Mucosa of descending colon (tissue), 3 donors: ENCODE results near the gene CTNNB1. TPM values are rescaled to one million over a fixed set of nuclear protein-coding genes. Genes with fewer than 3 reads are reported as not detected.

Experiments
- ATAC-seq: fragments of 200-7000 bp; cut with Tn5 transposase; one replicate; pipeline ENCODE4 v1.9.1; 2020; ENCODE audit warnings: mild to moderate bottlenecking, moderate library complexity
- DNase-seq, 3 donors: peaks; one replicate each; pipeline ENCODE4 v3.0.0-alpha.2; 2020
- H3K36me3 ChIP-seq: fragments of 200-600 bp; one replicate; pipeline ENCODE4 v1.8.0; 2021; ENCODE audit warnings: low read depth, mild to moderate bottlenecking
- H3K4me1 ChIP-seq: fragments of 200-600 bp; one replicate; pipeline ENCODE4 v1.8.0; 2021; ENCODE audit warnings: low read depth, mild to moderate bottlenecking
- H3K4me3 ChIP-seq: fragments of 200-600 bp; one replicate; pipeline ENCODE4 v1.8.0; 2021; ENCODE audit warnings: mild to moderate bottlenecking
- H3K9me3 ChIP-seq: fragments of 200-600 bp; one replicate; pipeline ENCODE4 v1.8.0; 2021; ENCODE audit warnings: mild to moderate bottlenecking
- CTCF ChIP-seq: fragments of 200-600 bp; IDR thresholded peaks from one replicate; pipeline ENCODE4 v1.8.0; 2022; ENCODE audit warnings: antibody characterized with exemption, mild to moderate bottlenecking
- intact Hi-C, 2 donors: fragments of 100-400 bp; cut with DNase I in 1 of 2; cut with micrococcal nuclease in 1 of 2; formaldehyde crosslinking; loops; one replicate each; pipeline versions ENCODE4 v1.11.0 to v1.11.1; 2022; cut with DNase I, micrococcal nuclease
- total RNA-seq, 3 donors: library from RNA; stranded (reverse); fragmentation: NEBNext Ultra II Directional in 2 of 3; extraction: Animal tissue kit (Norgen Biotek cat#: 25700) in 2 of 3; gene quantifications; one replicate each; pipeline versions ENCODE4 v1.2.1 to v1.2.4, GENCODE V29; 2021 to 2023
- donor health status: DM: no; HTN: no; CAD: no; lungs with moderate emphysema.
- donor health status: DM: no; HTN: no; CAD: no.
- donor health status: DM: no; HTN: yes; CAD: no.

Gene CTNNB1
- total RNA-seq, 3 donors from 2014 or later: 329 to 348 (median 342) TPM

GRCh38 chr3:41192885-41193284 lies 6.4 kb upstream of the CTNNB1 start:
- Histone ChIP-seq H3K4me3 (no peak overlapping the region), H3K4me1 (no peaks in the 10 kb centered on the region), H3K9me3 (no peaks in the 10 kb centered on the region), H3K36me3 (no peaks in the 10 kb centered on the region)
- ATAC-seq: no peak
- no peak for TF ChIP-seq CTCF
- intact Hi-C loops: no loop called here
- DNase-seq: no peak

GRCh38 chr3:41193794-41194539 lies 5.3 kb upstream of the CTNNB1 start:
- DNase-seq (no peak), ATAC-seq (no peak)
- no peak for TF ChIP-seq CTCF
- Histone ChIP-seq H3K9me3 (no peaks in the 10 kb centered on the region), H3K4me3 (no peak overlapping the region), H3K4me1 (no peaks in the 10 kb centered on the region), H3K36me3 (no peaks in the 10 kb centered on the region)
- intact Hi-C loops: no loop called here

GRCh38 chr3:41194701-41195100 lies 4.6 kb upstream of the CTNNB1 start:
- intact Hi-C loops: no loop called here
- no peak overlapping the region for H3K4me3 ChIP-seq
- DNase-seq (no peak), ATAC-seq (no peak)
- no peak for TF ChIP-seq CTCF
- no peaks in the 10 kb centered on the region for H3K9me3 ChIP-seq
- H3K4me1 ChIP-seq: no peaks in the 10 kb centered on the region
- H3K36me3 ChIP-seq: no peaks in the 10 kb centered on the region

GRCh38 chr3:41195946-41196345 lies 3.4 kb upstream of the CTNNB1 start:
- no peak for TF ChIP-seq CTCF
- H3K36me3 ChIP-seq: no peaks in the 10 kb centered on the region
- H3K4me1 ChIP-seq: no peaks in the 10 kb centered on the region
- DNase-seq (peak in 1 of 3 donors; percentile 23), ATAC-seq (no peak)
- H3K9me3 ChIP-seq: no peaks in the 10 kb centered on the region
- no peak overlapping the region for H3K4me3 ChIP-seq
- intact Hi-C loops: no loop called here

- no peaks in the 10 kb centered on the region for H3K36me3 ChIP-seq
- peaks cover 8% of the 10 kb centered on the region for H3K4me1 ChIP-seq
- H3K9me3 ChIP-seq: no peaks in the 10 kb centered on the region
- DNase-seq: no peak
- ATAC-seq: no peak
- no peak overlapping the region for H3K4me3 ChIP-seq
- no peak for TF ChIP-seq CTCF
- intact Hi-C loops: no loop called here
These were observed 2.5 kb upstream of the CTNNB1 start for GRCh38 chr3:41196499-41197410.
